HEK293T (cell line): ENCODE measurements around the gene ANKRD29.

Experiments used
- ARNT ChIP-seq: fragments of 450-650 bp; IDR thresholded peaks from 2 replicates; pipeline ENCODE4 v1.6.1; 2017; ENCODE audit warnings: mild to moderate bottlenecking
- BHLHE40 ChIP-seq: fragments of 450-650 bp; IDR thresholded peaks from 2 replicates; pipeline ENCODE4 v1.6.1; 2016; ENCODE audit warnings: mild to moderate bottlenecking, moderate library complexity, borderline replicate concordance
- CTBP1 ChIP-seq: fragments of 450-650 bp; IDR thresholded peaks from 2 replicates; pipeline ENCODE4 v1.6.1; 2016; ENCODE audit warnings: borderline replicate concordance
- FOXA1 ChIP-seq: fragments of 450-650 bp; IDR thresholded peaks from 2 replicates; pipeline ENCODE4 v1.6.1; 2016; ENCODE audit warnings: mild to moderate bottlenecking
- FOXK2 ChIP-seq: fragments of 450-650 bp; IDR thresholded peaks from 2 replicates; pipeline ENCODE4 v1.6.1; 2016; ENCODE audit warnings: mild to moderate bottlenecking
- FOXM1 ChIP-seq: fragments of 450-650 bp; IDR thresholded peaks from 2 replicates; pipeline ENCODE4 v1.6.1; 2017; ENCODE audit warnings: mild to moderate bottlenecking, borderline replicate concordance
- HDGF ChIP-seq: fragments of 450-650 bp; IDR thresholded peaks from 2 replicates; pipeline ENCODE4 v1.6.1; 2017; ENCODE audit warnings: antibody characterized with exemption, borderline replicate concordance
- L3MBTL2 ChIP-seq: fragments of 450-650 bp; conservative IDR thresholded peaks from 2 replicates; pipeline ENCODE4 v1.6.1; 2016; ENCODE audit warnings: mild to moderate bottlenecking
- NFRKB ChIP-seq: fragments of 450-650 bp; IDR thresholded peaks from 2 replicates; pipeline ENCODE4 v1.6.1; 2016; ENCODE audit warnings: mild to moderate bottlenecking, moderate library complexity
- SP1 ChIP-seq: fragments of 450-650 bp; IDR thresholded peaks from 2 replicates; pipeline ENCODE4 v1.6.1; 2017
- SUZ12 ChIP-seq: fragments of 450-650 bp; IDR thresholded peaks from 2 replicates; pipeline ENCODE4 v1.6.1; 2016; ENCODE audit warnings: mild to moderate bottlenecking
- ZNF384 ChIP-seq: fragments of 450-650 bp; IDR thresholded peaks from 2 replicates; pipeline ENCODE4 v1.6.1; 2016

GRCh38 chr18:23704806-23705205, 42.1 kb upstream of the ANKRD29 start:
- TF ChIP-seq SP1 (no peak), FOXA1 (no peak), BHLHE40 (no peak), NFRKB (no peak), SUZ12 (no peak), FOXM1 (no peak), FOXK2 (no peak), HDGF (no peak), ARNT (no peak), L3MBTL2 (no peak), ZNF384 (no peak), CTBP1 (no peak)
